PC-9 (cell line): ENCODE measurements around the gene ZNF385B. TPM values are rescaled to one million over a fixed set of nuclear protein-coding genes. Genes with fewer than 3 reads are reported as not detected.

Source experiments
- BruUV-seq: library from RNA; stranded (reverse); fragments of 400-500 nt; replicated peaks from 2 replicates; lab custom pipeline; 2021; lab: Mats Ljungman, UMichigan
- CTCF ChIA-PET: fragments of 300-600 bp; sonication (Branson Sonifier 250); formaldehyde crosslinking; loops from one replicate; lab custom pipeline; 2022; ENCODE audit warnings: antibody characterized with exemption; lab: Charles Lee
- POLR2A ChIA-PET: fragments of 300-600 bp; sonication (Branson Sonifier 250); formaldehyde crosslinking; loops from one replicate; lab custom pipeline; 2022; ENCODE audit warnings: antibody characterized with exemption; ENCODE audit not compliant: unreplicated experiment; lab: Charles Lee
- DNase-seq, 2 experiments: peaks; one replicate each; pipeline versions ENCODE4 v3.0.0 to v3.0.0-alpha.2; 2015 to 2022; ENCODE audit warnings: mixed read lengths in 1 of 2
- H2AFZ ChIP-seq: fragments of 200-600 bp; sonication (generic); 2 replicates; pipeline ENCODE4 v1.8.1; 2017; ENCODE audit warnings: antibody characterized with exemption
- H3F3A ChIP-seq: fragments of 200-600 bp; sonication (generic); 2 replicates; pipeline ENCODE4 v1.8.1; 2017; ENCODE audit warnings: antibody characterized with exemption, mild to moderate bottlenecking, low read depth; ENCODE audit not compliant: insufficient read depth
- H3K27ac ChIP-seq: fragments of 200-600 bp; sonication (generic); 2 replicates; pipeline ENCODE4 v1.6.1; 2016; ENCODE audit warnings: mixed run types
- H3K27me3 ChIP-seq: fragments of 200-600 bp; sonication (generic); 2 replicates; pipeline ENCODE4 v1.6.1; 2016; ENCODE audit warnings: low read depth, mixed run types; ENCODE audit not compliant: insufficient read depth
- H3K36me3 ChIP-seq: fragments of 200-600 bp; sonication (generic); 2 replicates; pipeline ENCODE4 v1.6.1; 2016; ENCODE audit warnings: low read depth, mixed run types
- H3K4me1 ChIP-seq: fragments of 200-600 bp; sonication (generic); replicated peaks from 2 replicates; pipeline ENCODE4 v1.6.1; 2016; ENCODE audit warnings: mixed run types; ENCODE audit not compliant: insufficient read depth
- H3K4me2 ChIP-seq: fragments of 200-600 bp; sonication (generic); 2 replicates; pipeline ENCODE4 v1.6.1; 2017; ENCODE audit warnings: mixed run types
- H3K4me3 ChIP-seq: fragments of 200-600 bp; sonication (generic); 2 replicates; pipeline ENCODE4 v1.6.1; 2016; ENCODE audit warnings: mixed run types
- H3K79me2 ChIP-seq: fragments of 200-600 bp; sonication (generic); 2 replicates; pipeline ENCODE4 v1.6.1; 2017; ENCODE audit warnings: low read depth, mixed run types
- H3K9me2 ChIP-seq: fragments of 200-600 bp; sonication (generic); 2 replicates; pipeline ENCODE4 v1.8.1; 2017; ENCODE audit warnings: mild to moderate bottlenecking; ENCODE audit not compliant: insufficient read depth
- H3K9me3 ChIP-seq: fragments of 200-600 bp; sonication (generic); 2 replicates; pipeline ENCODE4 v1.8.1; 2016; ENCODE audit warnings: low read depth; ENCODE audit not compliant: insufficient read depth
- H4K20me1 ChIP-seq: fragments of 200-600 bp; sonication (generic); 2 replicates; pipeline ENCODE4 v1.8.1; 2017; ENCODE audit not compliant: insufficient read depth
- EZH2 ChIP-seq: fragments of 200-600 bp; sonication (generic); IDR thresholded peaks from 2 replicates; pipeline ENCODE4 v1.8.0; 2017; ENCODE audit warnings: antibody characterized with exemption, low read depth
- intact Hi-C: fragments of 100-400 bp; cut with micrococcal nuclease; formaldehyde crosslinking; loops from one replicate; pipeline ENCODE4 v1.10.0; 2022; ENCODE audit not compliant: unreplicated experiment
- total RNA-seq: library from RNA; stranded (reverse); gene quantifications from 2 replicates; pipeline ENCODE4 v1.2.3, GENCODE V29; 2021
- TF ChIP-seq, protein P1 (sequence below): fragments of 200-600 bp; sonication (generic); conservative IDR thresholded peaks from 2 replicates; pipeline ENCODE4 v1.6.1; 2017; ENCODE audit warnings: mixed run types, antibody characterized with exemption, mild to moderate bottlenecking, moderate library complexity

ZNF385B gene
- total RNA-seq, 1 experiment from 2014 or later = 4.1 TPM

DNA sequence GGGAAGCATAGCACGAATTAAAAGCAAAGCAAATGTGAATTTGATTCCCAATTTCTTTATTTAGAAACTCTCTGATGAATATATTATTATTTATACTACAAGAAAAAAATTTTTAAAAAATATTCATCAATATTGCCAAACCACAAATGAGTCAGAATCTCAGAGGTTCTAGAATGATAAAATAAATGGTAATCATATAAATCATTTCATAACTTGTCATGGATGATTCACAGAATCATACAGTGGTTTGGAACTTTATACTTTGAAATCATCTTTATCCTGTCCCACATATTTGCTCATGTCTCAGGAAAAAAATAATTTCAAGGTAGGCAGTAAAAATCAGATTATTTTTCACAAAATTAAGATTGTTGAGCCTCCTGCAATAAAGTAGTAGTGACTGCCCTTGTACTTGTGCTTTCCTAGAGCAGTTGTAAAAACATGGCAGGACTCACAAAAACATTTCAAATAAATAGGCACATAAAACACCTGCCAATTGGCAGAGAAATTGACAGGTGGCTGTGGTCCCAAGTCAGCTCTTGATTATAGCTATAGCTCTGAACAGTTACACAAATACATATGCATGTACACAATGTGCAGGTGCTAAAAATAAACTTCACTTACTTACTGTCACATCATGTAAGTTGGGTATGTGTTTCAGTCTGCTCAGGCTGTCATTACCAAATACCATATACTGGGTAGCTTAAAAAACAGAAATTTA is 322.8 kb downstream of the ZNF385B start:
- Histone ChIP-seq H3K27ac (no peak overlapping the region), H4K20me1 (no peaks in the 10 kb centered on the region), H3K79me2 (no peaks in the 10 kb centered on the region), H3K9me2 (no peaks in the 10 kb centered on the region), H3K27me3 (no peaks in the 10 kb centered on the region), H2AFZ (no peak overlapping the region), H3K9me3 (no peaks in the 10 kb centered on the region; the same call in 1 of the 2 replicates), H3K4me3 (no peak overlapping the region), H3K36me3 (no peaks in the 10 kb centered on the region), H3F3A (no peaks in the 10 kb centered on the region), H3K4me2 (no peak overlapping the region), H3K4me1 (no peaks in the 10 kb centered on the region)
- BruUV-seq = no TSS peak
- CTCF ChIA-PET = no interaction called here
- TF ChIP-seq, protein P1, sequence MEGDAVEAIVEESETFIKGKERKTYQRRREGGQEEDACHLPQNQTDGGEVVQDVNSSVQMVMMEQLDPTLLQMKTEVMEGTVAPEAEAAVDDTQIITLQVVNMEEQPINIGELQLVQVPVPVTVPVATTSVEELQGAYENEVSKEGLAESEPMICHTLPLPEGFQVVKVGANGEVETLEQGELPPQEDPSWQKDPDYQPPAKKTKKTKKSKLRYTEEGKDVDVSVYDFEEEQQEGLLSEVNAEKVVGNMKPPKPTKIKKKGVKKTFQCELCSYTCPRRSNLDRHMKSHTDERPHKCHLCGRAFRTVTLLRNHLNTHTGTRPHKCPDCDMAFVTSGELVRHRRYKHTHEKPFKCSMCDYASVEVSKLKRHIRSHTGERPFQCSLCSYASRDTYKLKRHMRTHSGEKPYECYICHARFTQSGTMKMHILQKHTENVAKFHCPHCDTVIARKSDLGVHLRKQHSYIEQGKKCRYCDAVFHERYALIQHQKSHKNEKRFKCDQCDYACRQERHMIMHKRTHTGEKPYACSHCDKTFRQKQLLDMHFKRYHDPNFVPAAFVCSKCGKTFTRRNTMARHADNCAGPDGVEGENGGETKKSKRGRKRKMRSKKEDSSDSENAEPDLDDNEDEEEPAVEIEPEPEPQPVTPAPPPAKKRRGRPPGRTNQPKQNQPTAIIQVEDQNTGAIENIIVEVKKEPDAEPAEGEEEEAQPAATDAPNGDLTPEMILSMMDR = no peak
- TF ChIP-seq EZH2 = no peak
- intact Hi-C loops = no loop called here
- POLR2A ChIA-PET = no interaction called here
- no peak for DNase-seq

DNA sequence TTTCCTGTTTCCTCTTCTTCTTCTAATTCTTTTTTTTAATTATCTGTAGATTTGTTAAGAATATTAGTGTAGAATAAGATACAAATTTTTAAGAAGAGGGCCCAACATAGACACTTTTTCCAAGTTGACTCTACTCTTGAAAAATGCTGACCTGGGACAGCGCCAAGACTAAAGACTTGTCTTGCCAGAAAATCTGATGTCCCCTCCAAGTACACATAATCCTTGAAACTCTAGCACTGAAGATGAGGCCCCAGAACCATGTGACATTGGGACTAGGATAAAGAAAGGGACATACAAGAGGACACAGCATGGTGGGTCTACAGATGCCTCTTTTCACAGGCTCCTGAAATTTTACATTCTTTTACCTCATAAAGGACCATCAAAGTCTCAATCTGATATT is 325.2 kb downstream of the ZNF385B start:
- H3K4me3 ChIP-seq = no peak overlapping the region
- no peaks in the 10 kb centered on the region for H3K36me3 ChIP-seq
- no TSS peak for BruUV-seq
- no peaks in the 10 kb centered on the region for H4K20me1 ChIP-seq
- intact Hi-C loops = no loop called here
- H3K4me1 ChIP-seq = no peaks in the 10 kb centered on the region
- H2AFZ ChIP-seq = no peak overlapping the region
- H3K9me2 ChIP-seq = no peaks in the 10 kb centered on the region
- TF ChIP-seq EZH2 = no peak
- TF ChIP-seq, protein P1 = no peak
- H3F3A ChIP-seq = no peaks in the 10 kb centered on the region
- no peak overlapping the region for H3K4me2 ChIP-seq
- H3K9me3 ChIP-seq = no peaks in the 10 kb centered on the region; the same call in 1 of the 2 replicates
- DNase-seq = no peak
- CTCF ChIA-PET = no interaction called here
- no peaks in the 10 kb centered on the region for H3K27me3 ChIP-seq
- POLR2A ChIA-PET = no interaction called here
- H3K79me2 ChIP-seq = no peaks in the 10 kb centered on the region
- no peak overlapping the region for H3K27ac ChIP-seq

DNA sequence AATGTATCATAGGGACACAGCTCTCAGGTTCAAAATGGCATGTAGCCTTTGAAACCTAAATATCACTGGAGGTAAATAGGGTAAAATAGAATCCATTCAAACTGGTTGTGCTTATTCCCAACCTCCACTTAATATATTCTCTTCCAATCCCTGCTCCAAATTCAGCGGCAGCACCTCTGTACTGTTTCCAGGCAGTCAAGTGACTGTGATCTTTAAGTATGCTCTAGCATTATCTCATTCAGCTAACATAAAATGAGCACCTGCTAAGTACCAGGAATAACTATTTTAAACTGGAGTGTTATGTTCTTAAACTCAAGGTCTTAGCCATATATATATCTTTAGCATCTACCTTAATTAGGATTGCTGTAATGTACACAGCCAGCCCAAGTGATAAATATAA is 327.5 kb downstream of the ZNF385B start:
- POLR2A ChIA-PET = no interaction called here
- CTCF ChIA-PET = interaction anchor here (0.6 kb wide), 1 partner anchor 92 kb away, joined by 4 read pairs; no protein-coding TSS in a partner anchor
- Histone ChIP-seq H2AFZ (no peak overlapping the region), H3F3A (no peaks in the 10 kb centered on the region), H3K4me3 (no peak overlapping the region), H3K4me2 (no peak overlapping the region), H3K9me2 (no peaks in the 10 kb centered on the region; the same call in 1 of the 2 replicates), H3K27ac (no peak overlapping the region), H4K20me1 (no peaks in the 10 kb centered on the region), H3K36me3 (no peaks in the 10 kb centered on the region), H3K79me2 (no peaks in the 10 kb centered on the region), H3K4me1 (no peaks in the 10 kb centered on the region), H3K27me3 (no peaks in the 10 kb centered on the region), H3K9me3 (no peaks in the 10 kb centered on the region; the same call in 1 of the 2 replicates)
- BruUV-seq = no TSS peak
- no peak for TF ChIP-seq EZH2
- TF ChIP-seq, protein P1 = no peak
- intact Hi-C loops = no loop called here
- DNase-seq = no peak
